NCI-H2029 (cell line): ENCODE results near the gene VWA5B1.

Experiments
- DNase-seq: peaks from one replicate; lab custom pipeline; 2025; lab: John Stamatoyannopoulos, UW

Gene VWA5B1

DNA sequence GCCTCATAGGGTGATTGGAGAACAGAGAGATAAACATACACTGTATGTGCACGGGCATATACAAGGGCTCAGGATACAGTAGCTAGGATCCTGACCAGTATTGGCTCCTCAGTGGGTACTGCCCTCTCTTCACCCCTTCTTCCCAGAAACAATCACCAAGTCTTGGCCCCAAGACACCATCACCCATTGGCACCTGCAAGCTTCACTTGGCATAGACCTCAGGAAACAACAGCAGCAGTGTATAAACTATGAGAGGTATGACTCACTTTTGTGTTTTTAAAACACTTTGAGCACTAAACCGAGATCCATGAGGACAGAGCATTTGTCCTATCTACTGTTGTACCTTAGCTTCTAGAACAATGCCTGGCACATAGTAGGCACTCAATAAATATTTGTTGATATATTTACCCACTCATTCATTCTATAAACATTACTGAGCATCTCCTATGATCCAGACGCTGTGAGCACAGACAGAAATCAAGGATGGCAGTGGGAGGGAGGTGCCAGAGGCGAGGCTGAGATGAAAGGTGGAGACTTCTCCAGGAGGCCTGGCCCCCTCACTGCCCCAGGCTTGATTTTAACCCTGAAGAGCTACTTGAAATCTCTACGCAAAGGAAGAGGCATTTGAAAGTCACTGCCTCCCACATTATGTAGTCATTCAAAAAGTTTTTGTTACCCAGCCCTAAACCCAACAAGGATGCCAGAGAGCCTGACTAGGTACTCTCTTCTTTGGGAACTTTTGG lies 100.1 kb downstream of the VWA5B1 start:
- no peak for DNase-seq

DNA sequence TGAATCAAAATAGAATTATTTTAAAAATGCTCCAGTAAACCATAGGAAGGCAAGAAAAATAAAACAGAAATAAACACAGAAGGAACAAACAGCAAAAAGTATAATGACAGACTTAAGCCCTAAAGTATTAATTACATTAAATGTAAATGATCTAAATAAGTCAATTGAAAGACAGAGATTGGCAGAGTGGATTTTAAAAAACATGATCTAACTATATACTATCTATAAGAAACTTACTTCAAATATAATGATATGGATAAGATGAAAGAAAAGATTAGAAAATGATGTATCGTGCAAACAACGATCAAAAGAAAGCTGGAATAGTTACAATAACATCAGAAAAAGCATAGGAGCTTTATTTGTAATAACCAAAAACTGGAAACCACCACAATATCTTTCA lies 104.6 kb downstream of the VWA5B1 start:
- DNase-seq: no peak

DNA sequence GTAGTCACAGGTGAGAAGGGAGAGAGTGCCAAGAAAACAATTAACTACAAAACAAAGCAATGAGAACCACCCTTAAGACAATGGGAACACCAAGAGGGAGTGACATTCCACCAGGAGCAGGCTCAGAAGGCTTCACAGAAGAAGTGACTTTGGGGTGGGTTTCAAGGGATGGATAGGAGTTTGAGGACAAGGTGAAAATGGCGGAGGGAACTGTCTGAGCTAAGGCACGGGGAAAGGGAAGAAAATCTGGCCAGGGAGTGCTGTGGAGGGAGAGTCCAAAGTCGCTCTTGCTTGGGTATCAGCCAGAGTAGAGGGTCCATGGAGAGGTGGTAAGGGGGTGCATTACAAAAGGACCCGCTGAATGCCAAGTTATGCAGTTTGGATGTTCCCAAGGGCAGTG lies 108.1 kb downstream of the VWA5B1 start:
- no peak for DNase-seq

DNA sequence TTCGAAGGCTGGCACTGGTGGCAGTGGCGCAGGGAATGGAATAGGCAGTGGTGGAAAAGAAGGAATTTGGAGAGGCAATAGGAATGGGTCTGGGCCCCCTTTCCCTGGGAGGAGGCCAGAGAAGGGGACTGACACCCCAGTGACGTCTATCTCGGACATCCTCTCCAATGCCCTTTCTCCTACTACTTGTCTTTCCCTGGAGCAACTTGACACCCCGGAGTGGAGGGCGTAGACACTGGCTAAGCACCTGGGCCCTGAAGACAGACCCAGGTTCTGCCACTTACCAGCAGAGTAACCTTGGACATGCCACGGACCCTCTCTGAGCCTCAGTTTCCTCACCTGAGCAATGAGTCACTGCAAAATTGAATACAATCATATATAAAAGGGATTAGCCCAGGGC lies 108.5 kb downstream of the VWA5B1 start:
- DNase-seq: no peak

DNA sequence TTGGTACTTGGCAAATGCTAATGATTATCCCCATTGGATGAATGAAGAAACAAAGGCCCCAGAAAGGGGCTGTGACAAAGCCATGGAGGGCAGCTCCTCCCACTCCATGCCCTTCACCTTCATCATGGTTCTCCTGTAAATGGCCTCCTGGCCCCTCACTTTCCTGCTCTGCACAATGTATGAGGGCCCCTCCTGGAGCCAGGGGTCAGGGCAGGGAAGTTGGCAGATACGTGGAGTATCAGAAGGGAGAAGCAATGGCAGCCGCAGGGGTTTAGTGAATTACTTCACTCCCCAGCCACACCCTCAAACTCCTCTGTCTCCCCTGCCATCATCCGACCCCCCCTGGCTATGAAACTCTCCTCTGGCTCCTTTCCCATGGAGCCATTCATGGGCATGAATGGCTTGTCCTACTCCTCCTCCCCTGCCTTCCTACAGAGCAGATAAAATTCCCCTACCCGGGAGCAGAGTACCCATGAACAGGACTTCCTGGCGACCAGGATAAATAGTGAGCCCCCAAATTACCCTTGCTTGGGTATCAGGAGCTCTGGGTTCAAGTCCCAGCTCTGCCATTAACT lies 109.0 kb downstream of the VWA5B1 start:
- no peak for DNase-seq

DNA sequence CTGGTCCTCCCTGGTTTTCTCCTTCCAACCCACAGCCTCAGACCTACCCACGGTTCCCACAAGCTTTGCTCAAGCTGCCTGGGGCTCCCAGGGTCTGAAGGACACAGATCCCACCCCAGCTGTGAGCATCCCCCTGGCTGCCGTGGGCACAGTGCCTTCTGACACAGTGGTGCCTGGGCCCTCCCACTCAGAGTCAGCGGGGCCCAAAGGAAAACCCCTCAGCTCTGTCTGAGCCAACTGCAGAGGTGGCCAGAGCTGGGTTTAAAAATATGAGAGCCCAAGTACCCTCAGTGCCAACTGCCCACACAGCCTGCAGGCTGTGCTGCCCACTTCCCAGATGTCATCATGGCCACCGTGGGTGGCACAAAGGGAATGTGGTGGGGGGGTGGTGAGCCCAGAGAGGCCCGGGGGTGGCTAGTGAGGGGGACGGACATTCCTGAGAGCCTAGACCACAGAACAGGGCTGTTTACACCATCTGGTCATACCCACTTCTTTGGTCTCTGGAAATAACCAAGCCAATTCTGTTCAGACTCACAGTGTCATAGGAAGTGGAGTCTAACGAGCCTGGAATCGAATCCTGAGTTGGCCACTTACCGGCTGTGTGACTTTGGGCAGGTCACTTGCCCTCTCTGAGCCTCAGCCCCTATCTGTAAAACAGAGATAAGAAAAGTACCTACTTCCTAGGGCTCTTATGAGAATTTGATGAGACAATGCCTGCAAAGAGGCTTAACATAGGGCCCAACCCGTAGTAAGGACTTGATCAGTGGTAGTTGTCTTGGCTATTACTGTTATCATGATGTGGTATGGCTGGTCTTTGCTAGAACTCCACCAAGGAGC lies 109.9 kb downstream of the VWA5B1 start:
- no peak for DNase-seq

DNA sequence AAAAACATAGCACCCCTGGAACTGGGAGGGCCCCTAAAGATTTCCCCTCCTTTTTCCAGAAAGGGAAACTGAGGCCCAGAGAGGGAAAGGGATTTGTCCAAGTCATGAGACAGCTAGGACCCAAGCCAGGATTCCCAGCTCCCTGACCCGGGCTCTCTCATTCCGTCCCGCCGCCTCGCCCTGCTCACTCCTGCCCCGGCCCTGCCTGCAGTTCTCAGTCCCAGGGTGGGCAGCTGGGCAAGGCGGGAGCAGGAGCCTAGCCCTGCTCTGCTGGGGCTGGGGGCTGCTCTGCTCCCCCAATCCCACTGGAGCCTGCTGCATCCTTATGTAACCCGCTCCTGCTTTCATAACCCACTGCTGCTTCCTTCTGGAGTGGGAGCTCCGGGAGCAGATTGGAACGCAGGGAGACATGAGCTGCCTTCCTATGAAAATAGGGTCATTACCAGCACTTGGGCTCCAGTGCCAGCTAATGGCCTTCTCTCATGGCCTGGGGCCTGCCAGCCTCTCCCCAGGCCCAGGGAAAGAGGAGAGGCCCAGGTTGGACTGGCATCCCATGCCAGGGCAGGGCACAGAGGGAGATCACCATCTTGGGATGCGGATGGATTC lies 110.8 kb downstream of the VWA5B1 start:
- DNase-seq: no peak

DNA sequence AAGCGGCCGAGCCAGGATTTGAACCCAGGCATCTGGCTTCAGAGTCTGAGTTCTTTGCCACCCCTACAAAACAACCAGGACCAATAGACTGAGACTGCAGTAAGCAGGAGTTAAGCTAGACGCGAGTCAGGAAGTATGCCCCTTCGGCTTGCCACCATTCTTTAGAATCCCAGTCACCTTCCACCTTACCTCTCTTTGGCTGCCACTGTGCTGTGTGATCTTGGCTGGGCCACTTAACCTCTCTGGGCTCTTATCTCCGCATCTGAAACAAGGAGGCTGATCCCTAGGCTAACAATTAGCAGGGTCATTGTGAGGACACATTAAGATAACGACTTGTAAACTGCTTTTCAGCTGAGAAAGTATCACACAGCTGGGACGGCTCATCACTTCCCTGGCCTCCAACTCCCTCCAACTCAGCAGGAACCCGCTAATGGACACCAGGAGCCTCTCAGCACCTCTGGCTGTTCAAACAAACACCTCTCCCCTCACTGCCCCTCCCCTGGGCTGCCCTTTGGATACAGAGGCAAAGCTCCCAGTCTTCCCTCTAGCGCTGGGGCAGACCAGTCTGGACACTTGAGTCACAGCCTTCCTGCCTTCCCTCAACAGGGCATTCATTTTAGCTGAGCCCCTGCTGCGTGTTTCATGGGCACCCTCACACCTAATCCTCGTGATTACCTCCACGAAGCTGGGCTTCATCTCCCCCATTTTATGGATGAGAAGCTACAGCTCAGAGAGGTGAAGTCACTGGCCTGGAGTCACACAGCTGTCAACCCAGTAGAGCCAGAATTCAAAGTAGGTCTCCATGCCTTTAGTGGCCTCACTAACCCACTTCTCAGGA lies 112.1 kb downstream of the VWA5B1 start:
- DNase-seq: no peak

DNA sequence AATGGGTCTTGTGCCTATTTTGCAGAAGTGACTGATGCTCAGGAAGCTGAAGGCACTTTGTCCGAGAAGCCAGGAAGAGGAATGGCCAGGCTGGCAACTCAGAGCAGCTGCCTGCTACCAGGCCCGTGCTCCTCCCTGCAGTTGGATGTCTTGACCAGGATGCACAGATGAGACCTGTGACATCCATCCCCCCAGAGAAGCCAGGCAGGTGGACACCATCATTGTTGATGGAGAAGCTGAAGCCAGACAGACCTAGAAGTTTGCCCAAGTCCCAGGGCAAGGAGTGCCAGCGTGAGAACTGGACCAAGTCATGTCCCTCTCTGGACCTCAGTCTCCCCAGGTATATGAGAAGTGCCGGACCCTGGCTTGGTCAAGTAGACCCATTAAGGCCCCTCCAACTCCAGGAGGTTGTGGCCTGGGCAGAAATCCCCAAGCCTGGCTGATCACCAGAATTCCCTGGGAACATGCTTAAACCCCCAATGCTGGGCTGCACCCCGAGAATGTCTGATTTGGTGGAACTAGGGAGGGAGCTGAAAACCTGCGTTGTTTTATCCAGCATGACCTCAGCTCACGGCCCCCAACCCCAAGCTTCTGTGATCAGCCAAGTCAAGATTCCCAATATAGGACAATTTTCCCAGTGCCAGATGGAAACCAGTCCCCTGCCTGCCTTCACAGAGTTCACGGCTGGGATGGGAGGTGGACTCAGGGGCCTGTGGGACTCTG lies 112.9 kb downstream of the VWA5B1 start:
- no peak for DNase-seq

DNA sequence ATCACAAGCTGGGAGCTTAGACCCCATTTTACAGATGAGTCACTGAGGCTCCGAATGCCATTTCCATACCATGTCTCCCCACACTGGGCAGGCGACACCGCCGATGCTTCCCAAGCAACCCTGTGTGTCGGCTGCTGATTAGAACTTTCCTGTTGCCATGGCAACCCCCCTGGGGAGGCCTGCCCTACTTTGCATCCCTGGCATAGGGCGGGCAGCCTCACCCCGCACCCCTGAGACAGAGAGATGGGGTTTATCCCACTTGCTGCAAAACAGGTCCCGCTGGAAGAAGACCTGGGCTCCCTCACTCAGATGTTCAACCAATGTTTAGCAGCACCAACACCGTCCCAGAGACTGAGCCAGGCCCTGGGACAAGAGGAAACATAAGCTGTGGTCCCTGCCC lies 113.8 kb downstream of the VWA5B1 start:
- DNase-seq: no peak
